Type B pancreatic cell (in vitro differentiated cells): ENCODE results near the gene BSDC1. TPM values are rescaled to one million over a fixed set of nuclear protein-coding genes. Genes with fewer than 3 reads are reported as not detected.

Experiments
- DNase-seq: peaks from one replicate; pipeline ENCODE4 v3.0.0; 2021; ENCODE audit warnings: mixed read lengths; ENCODE audit not compliant: unreplicated experiment; ENCODE audit errors: extremely low spot score
- H3K27ac Mint-ChIP-seq: 2 replicates; pipeline ENCODE4 v1.8.0; 2021; ENCODE audit warnings: mild to moderate bottlenecking, mixed read lengths
- H3K27me3 Mint-ChIP-seq: 2 replicates; pipeline ENCODE4 v1.8.0; 2021; ENCODE audit warnings: mixed read lengths
- H3K36me3 Mint-ChIP-seq: 2 replicates; pipeline ENCODE4 v1.8.0; 2021; ENCODE audit warnings: mixed read lengths
- H3K4me1 Mint-ChIP-seq: one replicate; pipeline ENCODE4 v1.8.0; 2021; ENCODE audit warnings: mixed read lengths; ENCODE audit not compliant: unreplicated experiment
- H3K4me3 Mint-ChIP-seq: 2 replicates; pipeline ENCODE4 v1.8.0; 2021; ENCODE audit warnings: mild to moderate bottlenecking, mixed read lengths
- H3K9me3 Mint-ChIP-seq: 2 replicates; pipeline ENCODE4 v1.8.0; 2021; ENCODE audit warnings: mixed read lengths
- CTCF ChIP-seq: fragments of 200-600 bp; sonication (generic); conservative IDR thresholded peaks from 2 replicates; pipeline ENCODE4 v1.5.0; 2021; ENCODE audit warnings: antibody characterized with exemption, mild to moderate bottlenecking
- total RNA-seq: library from RNA; stranded (reverse); gene quantifications from 2 replicates; pipeline ENCODE4 v1.2.1, GENCODE V29; 2021; ENCODE audit warnings: low replicate concordance

Gene BSDC1
- total RNA-seq, 1 donor from 2014 or later, result 71.3 TPM

- Mint-ChIP-seq H3K9me3 (no peaks in the 10 kb centered on the region), H3K36me3 (peaks cover 26% of the 10 kb centered on the region)
Measured at GRCh38 chr1:32335790-32336590, 58.3 kb downstream of the BSDC1 start, which contains the start of gene MARCKSL1. TSS of gene MARCKSL1 (minus strand) at chr1:32336233. CDS start at chr1:32336033, 200 bp downstream.

GRCh38 chr1:32335535-32335789 lies 58.8 kb downstream of the BSDC1 start:
- H3K4me3 Mint-ChIP-seq, result peak overlapping the region; percentile 97
- no peaks in the 10 kb centered on the region for H3K9me3 Mint-ChIP-seq
- no peak overlapping the region for H3K27ac Mint-ChIP-seq
- H3K27me3 Mint-ChIP-seq, result no peaks in the 10 kb centered on the region
- TF ChIP-seq CTCF, result no peak
- peaks cover 44% of the 10 kb centered on the region for H3K4me1 Mint-ChIP-seq
- peaks cover 32% of the 10 kb centered on the region for H3K36me3 Mint-ChIP-seq
- DNase-seq, result no peak

More at GRCh38 chr1:32335790-32336590, 58.3 kb downstream of the BSDC1 start, which contains the start of gene MARCKSL1:
- DNase-seq, result peak; percentile 91
- Mint-ChIP-seq H3K4me3 (peak within 1 kb of the TSS; percentile 97), H3K4me1 (peaks cover 43% of the 10 kb centered on the region), H3K27ac (peak within 1 kb of the TSS; percentile 93), H3K27me3 (no peaks in the 10 kb centered on the region)
- no peak for TF ChIP-seq CTCF

DNA sequence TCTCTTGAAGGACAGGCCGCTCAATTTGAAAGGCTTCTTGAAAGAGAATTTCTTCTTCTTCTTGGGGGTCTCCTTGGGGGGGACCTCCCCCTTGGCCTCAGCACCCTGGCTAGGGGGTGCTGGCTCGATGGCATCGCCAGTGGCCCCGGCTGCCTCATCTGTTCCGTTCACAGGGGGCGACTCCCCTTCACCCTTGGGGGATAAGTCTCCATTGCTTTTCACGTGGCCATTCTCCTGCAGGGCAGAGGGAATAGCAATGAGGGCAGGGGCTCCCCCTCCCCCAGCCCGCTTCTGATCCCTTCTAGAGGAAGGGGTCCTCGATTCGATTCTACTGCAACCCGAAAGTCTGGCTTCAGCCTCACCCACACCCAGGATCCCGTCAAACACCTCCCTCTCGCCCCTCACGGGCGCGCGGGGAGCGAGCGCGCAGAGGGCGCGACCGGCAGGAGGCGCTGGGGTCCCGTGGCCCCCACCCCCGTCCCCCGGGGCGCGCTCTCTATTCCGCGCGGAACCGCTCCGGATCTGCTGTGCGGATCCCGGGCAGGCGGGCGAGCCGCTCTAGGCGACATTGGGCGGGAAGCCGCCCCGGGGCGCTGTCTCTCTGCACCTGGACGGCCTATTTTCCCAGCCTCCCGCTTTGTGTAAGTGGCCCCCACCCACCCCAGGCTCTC lies 59.2 kb downstream of the BSDC1 start:
- Mint-ChIP-seq H3K36me3 (peaks cover 35% of the 10 kb centered on the region), H3K4me1 (peaks cover 44% of the 10 kb centered on the region), H3K27ac (peak overlapping the region; percentile 93)

DNA sequence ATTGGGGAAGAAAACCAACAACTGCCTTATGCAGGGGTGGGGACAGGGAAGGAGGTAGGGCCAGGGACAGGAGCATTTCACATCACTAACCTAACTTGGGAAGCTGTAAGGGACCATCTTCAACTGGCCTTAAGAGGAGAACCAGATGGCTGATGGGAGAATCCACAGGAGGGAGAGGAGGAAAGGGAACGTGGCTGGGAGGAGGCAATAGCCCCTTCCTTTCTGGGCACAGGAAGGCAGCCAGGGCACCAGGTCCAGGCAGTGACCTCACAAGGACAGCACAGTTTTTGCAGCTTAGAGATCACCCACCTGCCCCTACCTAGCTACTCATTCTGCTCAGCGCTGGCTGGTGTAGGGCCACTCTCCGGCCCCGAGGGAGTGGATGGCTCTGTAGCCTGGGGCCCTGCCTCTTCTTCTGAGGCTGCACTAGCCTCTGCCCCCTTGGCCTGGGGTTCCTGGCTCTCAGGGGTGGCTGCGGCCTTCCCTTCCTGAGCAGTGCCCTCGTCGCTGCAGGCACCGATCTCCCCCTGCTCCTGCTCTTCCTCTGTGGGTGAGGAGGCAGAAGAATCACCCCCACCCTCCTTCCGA lies 59.9 kb downstream of the BSDC1 start:
- no peak for TF ChIP-seq CTCF
- Mint-ChIP-seq H3K27me3 (no peaks in the 10 kb centered on the region), H3K27ac (peak overlapping the region; percentile 93), H3K4me1 (peaks cover 44% of the 10 kb centered on the region), H3K36me3 (peaks cover 41% of the 10 kb centered on the region), H3K4me3 (peak overlapping the region; percentile 97), H3K9me3 (no peaks in the 10 kb centered on the region)
- DNase-seq, result no peak

More for the DNA sequence above, 59.2 kb downstream of the BSDC1 start:
- peak; percentile 82 for DNase-seq
- H3K9me3 Mint-ChIP-seq, result no peaks in the 10 kb centered on the region
- peak; percentile 70 for TF ChIP-seq CTCF
- no peaks in the 10 kb centered on the region for H3K27me3 Mint-ChIP-seq
- peak overlapping the region; percentile 97 for H3K4me3 Mint-ChIP-seq

DNA sequence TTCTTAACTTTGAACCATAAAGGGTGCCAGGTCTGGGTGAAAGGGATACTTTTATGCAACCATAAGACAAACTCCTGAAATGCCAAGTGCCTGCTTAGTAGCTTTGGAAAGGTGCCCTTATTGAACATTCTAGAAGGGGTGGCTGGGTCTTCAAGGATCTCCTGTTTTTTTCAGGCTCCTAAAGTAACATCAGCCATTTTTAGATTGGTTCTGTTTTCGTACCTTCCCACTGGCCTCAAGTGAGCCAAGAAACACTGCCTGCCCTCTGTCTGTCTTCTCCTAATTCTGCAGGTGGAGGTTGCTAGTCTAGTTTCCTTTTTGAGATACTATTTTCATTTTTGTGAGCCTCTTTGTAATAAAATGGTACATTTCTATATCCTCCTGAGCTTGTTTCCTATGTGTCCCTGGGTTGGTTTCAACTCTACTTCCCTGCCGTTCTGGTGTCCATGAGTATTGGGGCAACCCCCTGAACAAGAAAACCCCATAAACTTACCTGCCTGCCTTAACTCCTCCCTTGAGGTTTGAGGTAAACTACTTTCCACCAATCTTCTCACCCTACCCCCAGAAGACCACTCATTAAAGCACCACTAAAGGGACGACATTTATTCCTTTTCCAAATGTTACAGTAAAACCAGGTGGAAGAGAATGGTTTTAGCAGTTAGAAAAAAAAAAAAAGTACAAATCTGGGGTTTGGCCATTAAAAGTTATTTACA lies 60.8 kb downstream of the BSDC1 start:
- H3K4me1 Mint-ChIP-seq, result peaks cover 38% of the 10 kb centered on the region
- TF ChIP-seq CTCF, result no peak

More for the DNA sequence above, 60.8 kb downstream of the BSDC1 start:
- no peak for DNase-seq
- no peaks in the 10 kb centered on the region for H3K9me3 Mint-ChIP-seq
- peak overlapping the region; percentile 77 for H3K27ac Mint-ChIP-seq
- peak overlapping the region; percentile 97 for H3K4me3 Mint-ChIP-seq
- H3K36me3 Mint-ChIP-seq, result peaks cover 47% of the 10 kb centered on the region
- H3K27me3 Mint-ChIP-seq, result no peaks in the 10 kb centered on the region
